ENCODE data around the gene COL6A2. TPM values are rescaled to one million over a fixed set of nuclear protein-coding genes. Genes with fewer than 3 reads are reported as not detected.
A peak's percentile ranks its signal among the peaks of the same experiment; 100 is the strongest.

COL6A2 gene
- total RNA-seq, 6 experiments from 2014 or later, result 17.3 to 81.7 (median 38.4) TPM

- intact Hi-C loops (cut with DNase I), result no loop called here
- TF ChIP-seq POLR2A (IDR thresholded peaks at IDR 0.05) (no peak), CTCF (IDR thresholded peaks at IDR 0.05) (no peak)
- Histone ChIP-seq H3K9me3 (no peaks in the 10 kb centered on the region), H3K4me3 (no peak overlapping the region), H3K27ac (no peak overlapping the region), H3K4me1 (no peaks in the 10 kb centered on the region), H3K36me3 (no peaks in the 10 kb centered on the region), H3K27me3 (no peaks in the 10 kb centered on the region)
- 76% methylated on average over 3 of the region's 30 CpGs for WGBS (ENCODE audit: insufficient coverage, low coverage, low lambda C conversion rate, missing lambda C conversion rate)
- DNase-seq (peak in 1 of 3 donors; percentile 50), ATAC-seq (peak in 3 of 4 donors; percentile 31 to 43 (median 39))
Observed at GRCh38 chr21:46080171-46081021, 17.5 kb upstream of the COL6A2 start.

GRCh38 chr21:46081022-46081861 lies 16.7 kb upstream of the COL6A2 start:
- no peak for ATAC-seq
- H3K36me3 ChIP-seq, result no peaks in the 10 kb centered on the region
- 78% methylated on average over 5 of the region's 39 CpGs for WGBS (ENCODE audit: insufficient coverage, low coverage, low lambda C conversion rate, missing lambda C conversion rate)
- no peaks in the 10 kb centered on the region for H3K27me3 ChIP-seq
- H3K9me3 ChIP-seq, result no peaks in the 10 kb centered on the region
- intact Hi-C loops (cut with DNase I), result no loop called here
- H3K27ac ChIP-seq, result no peak overlapping the region
- no peak for TF ChIP-seq CTCF (IDR thresholded peaks at IDR 0.05)
- no peak for TF ChIP-seq POLR2A (IDR thresholded peaks at IDR 0.05)
- no peaks in the 10 kb centered on the region for H3K4me1 ChIP-seq
- no peak overlapping the region for H3K4me3 ChIP-seq
- DNase-seq, result peak in 1 of 3 donors; percentile 24

GRCh38 chr21:46081862-46082712 lies 15.8 kb upstream of the COL6A2 start:
- no peak for TF ChIP-seq POLR2A (IDR thresholded peaks at IDR 0.05)
- no peak for TF ChIP-seq CTCF (IDR thresholded peaks at IDR 0.05)
- ATAC-seq, result no peak
- H3K36me3 ChIP-seq, result no peaks in the 10 kb centered on the region
- no peak overlapping the region for H3K4me3 ChIP-seq
- H3K27ac ChIP-seq, result no peak overlapping the region
- no peaks in the 10 kb centered on the region for H3K27me3 ChIP-seq
- no peaks in the 10 kb centered on the region for H3K9me3 ChIP-seq
- WGBS (ENCODE audit: insufficient coverage, low coverage, low lambda C conversion rate, missing lambda C conversion rate), result 82% methylated on average over 2 of the region's 35 CpGs
- no peaks in the 10 kb centered on the region for H3K4me1 ChIP-seq
- peak in 1 of 3 donors; percentile 40 for DNase-seq
- intact Hi-C loops (cut with DNase I), result no loop called here

GRCh38 chr21:46082713-46082962 lies 15.3 kb upstream of the COL6A2 start:
- intact Hi-C loops (cut with DNase I), result no loop called here
- no peaks in the 10 kb centered on the region for H3K36me3 ChIP-seq
- no CpG with 5 or more reads among the region's 5 CpGs for WGBS (ENCODE audit: insufficient coverage, low coverage, low lambda C conversion rate, missing lambda C conversion rate)

More at GRCh38 chr21:46082713-46082962, 15.3 kb upstream of the COL6A2 start:
- H3K27ac ChIP-seq, result no peak overlapping the region
- peak in 1 of 3 donors; percentile 35 for DNase-seq
- no peak overlapping the region for H3K4me3 ChIP-seq
- H3K27me3 ChIP-seq, result no peaks in the 10 kb centered on the region
- H3K9me3 ChIP-seq, result no peaks in the 10 kb centered on the region
- no peaks in the 10 kb centered on the region for H3K4me1 ChIP-seq
- no peak for ATAC-seq
- TF ChIP-seq POLR2A (IDR thresholded peaks at IDR 0.05) (no peak), CTCF (IDR thresholded peaks at IDR 0.05) (no peak)

Data from right lobe of liver (tissue), 6 donors.